Endothelial cell of umbilical vein (primary cell): ENCODE measurements around the gene LSM2. TPM values are rescaled to one million over a fixed set of nuclear protein-coding genes. Genes with fewer than 3 reads are reported as not detected.

Experiments used
- BruUV-seq: library from RNA; stranded (reverse); fragments of 400-500 nt; replicated peaks from 2 replicates; lab custom pipeline; 2021; lab: Mats Ljungman, UMichigan
- CTCF ChIA-PET: fragments of 300-600, 350-600 bp; sonication (Branson Sonifier 250); formaldehyde crosslinking; loops from one replicate; lab custom pipeline; 2021; ENCODE audit warnings: antibody characterized with exemption, inconsistent platforms; lab: Charles Lee
- POLR2A ChIA-PET: fragments of 300-600, 350-600 bp; sonication (Branson Sonifier 250); formaldehyde crosslinking; loops from one replicate; lab custom pipeline; 2021; ENCODE audit warnings: antibody characterized with exemption, inconsistent platforms; lab: Charles Lee
- DNase-seq: peaks from one replicate; pipeline ENCODE4 v3.0.0-alpha.2; 2011; ENCODE audit warnings: low read depth, low spot score
- FAIRE-seq: peaks from 2 replicates; lab custom pipeline; 2011; peaks lifted over from hg19 to GRCh38; lab: Jason Lieb, UNC
- H2AFZ ChIP-seq: 2 replicates; pipeline ENCODE4 v1.6.0; 2012; ENCODE audit warnings: low read depth, low read length, control low read depth, inconsistent platforms
- H3K27ac ChIP-seq: 2 replicates; pipeline ENCODE4 v1.5.1; 2011; ENCODE audit warnings: low read depth, mild to moderate bottlenecking, control low read depth, low read length, moderate library complexity; ENCODE audit not compliant: insufficient read depth
- H3K27me3 ChIP-seq, 2 experiments: 2 replicates each; pipeline versions ENCODE4 v1.6.0 to v1.6.1; 2011; ENCODE audit warnings: low read length in 2 of 2, mixed read lengths in 1 of 2; ENCODE audit not compliant: control insufficient read depth in 2 of 2, insufficient read depth in 2 of 2
- H3K36me3 ChIP-seq, 2 experiments: 2 replicates in 1 of 2; 3 replicates in 1 of 2; pipeline ENCODE4 v1.5.1; 2011; ENCODE audit warnings: low read length in 2 of 2, mild to moderate bottlenecking in 1 of 2, moderate library complexity in 1 of 2; ENCODE audit not compliant: control insufficient read depth in 2 of 2, insufficient read depth in 2 of 2; ENCODE audit errors: extremely low read depth in 1 of 2
- H3K4me1 ChIP-seq: 3 replicates; pipeline ENCODE4 v1.5.1; 2011; ENCODE audit warnings: mild to moderate bottlenecking, low read length; ENCODE audit not compliant: control insufficient read depth, insufficient read depth; ENCODE audit errors: extremely low read depth
- H3K4me2 ChIP-seq: 2 replicates; pipeline ENCODE4 v1.6.1; 2011; ENCODE audit warnings: low read length, control low read depth, mixed read lengths; ENCODE audit not compliant: insufficient read depth
- H3K4me3 ChIP-seq, 3 experiments: fragments of 200-600 bp in 1 of 3; sonication (generic), shearing (Covaris generic) in 1 of 3; replicated peaks in 1 of 3; 2 replicates each; pipeline ENCODE4 v1.5.1; 2011 to 2016; ENCODE audit warnings: control low read depth in 3 of 3, low read length in 3 of 3, mild to moderate bottlenecking in 2 of 3, inconsistent platforms in 1 of 3, low read depth in 1 of 3, moderate library complexity in 1 of 3; ENCODE audit not compliant: insufficient read depth in 1 of 3
- H3K79me2 ChIP-seq: 2 replicates; pipeline ENCODE4 v1.6.0; 2012; ENCODE audit warnings: low read length, inconsistent platforms; ENCODE audit not compliant: control insufficient read depth, insufficient read depth
- H3K9ac ChIP-seq: replicated peaks from 2 replicates; pipeline ENCODE3; 2011; ENCODE audit warnings: low read length, control low read depth; ENCODE audit not compliant: insufficient read depth; ENCODE audit errors: extremely low read depth
- H3K9me1 ChIP-seq: replicated peaks from 3 replicates; pipeline ENCODE4 v1.6.0; 2011; ENCODE audit warnings: mild to moderate bottlenecking, low read length; ENCODE audit not compliant: control insufficient read depth, insufficient read depth; ENCODE audit errors: extremely low read depth
- H3K9me3 ChIP-seq: replicated peaks from 2 replicates; pipeline ENCODE4 v1.5.1; 2012; ENCODE audit warnings: low read length, inconsistent platforms; ENCODE audit not compliant: control insufficient read depth, insufficient read depth
- H4K20me1 ChIP-seq: replicated peaks from 2 replicates; pipeline ENCODE3; 2011; ENCODE audit warnings: mild to moderate bottlenecking, low read length; ENCODE audit not compliant: control insufficient read depth, insufficient read depth; ENCODE audit errors: extremely low read depth
- CTCF ChIP-seq, 2 donors: IDR thresholded peaks; 1 replicate in 1 of 2; 2 replicates in 1 of 2; pipeline ENCODE4 v1.5.1; 2011; ENCODE audit warnings: low read length in 2 of 2, mild to moderate bottlenecking in 2 of 2, moderate library complexity in 2 of 2, control low read depth in 1 of 2, inconsistent platforms in 1 of 2, low read depth in 1 of 2; ENCODE audit not compliant: insufficient read depth in 1 of 2; ENCODE audit errors: extremely low read depth in 1 of 2
- EZH2 ChIP-seq: IDR thresholded peaks from 2 replicates; pipeline ENCODE4 v1.6.1; 2012; ENCODE audit warnings: borderline replicate concordance, low read depth, mild to moderate bottlenecking, moderate library complexity, low read length, inconsistent platforms; ENCODE audit not compliant: severe bottlenecking
- FOS ChIP-seq: IDR thresholded peaks from 2 replicates; pipeline ENCODE4 v1.6.1; 2011; ENCODE audit warnings: mild to moderate bottlenecking, low read length, moderate library complexity, borderline replicate concordance; ENCODE audit not compliant: insufficient read depth
- GATA2 ChIP-seq: IDR thresholded peaks from 2 replicates; pipeline ENCODE4 v1.7.0; 2011; ENCODE audit warnings: low read depth, mild to moderate bottlenecking, moderate library complexity, mixed read lengths, low read length; ENCODE audit not compliant: insufficient read length, insufficient read depth
- JUN ChIP-seq: IDR thresholded peaks from 2 replicates; pipeline ENCODE4 v1.6.1; 2011; ENCODE audit warnings: borderline replicate concordance, low read depth; ENCODE audit not compliant: insufficient read length, insufficient read depth
- MYC ChIP-seq: IDR thresholded peaks from one replicate; pipeline ENCODE4 v1.6.1; 2011; ENCODE audit warnings: mild to moderate bottlenecking, low read depth, low read length
- POLR2A ChIP-seq: IDR thresholded peaks from 2 replicates; pipeline ENCODE4 v1.6.1; 2012; ENCODE audit warnings: low read depth, mild to moderate bottlenecking, control low read depth, low read length
- POLR2AphosphoS5 ChIP-seq: IDR thresholded peaks from 2 replicates; pipeline ENCODE4 v1.6.1; 2012; ENCODE audit warnings: low read depth, mild to moderate bottlenecking, control low read depth, low read length, moderate library complexity; ENCODE audit not compliant: insufficient read depth
- dilution Hi-C: fragments of 300-500 bp; cut with MboI; formaldehyde crosslinking; loops from one replicate; pipeline ENCODE4 v1.15.0; 2019; ENCODE audit warnings: low sequenced_read_pairs; ENCODE audit not compliant: extremely low pct_ligation_motif_present
- intact Hi-C: fragments of 100-400 bp; cut with micrococcal nuclease; formaldehyde crosslinking; loops from one replicate; pipeline ENCODE4 v1.10.0; 2022
- polyA plus RNA-seq, 4 experiments: library from polyadenylated mRNA; depleted of rRNA in 3 of 4; stranded (reverse) in 3 of 4; unstranded in 1 of 4; fragments of >200 nt; gene quantifications; 2 replicates each; pipeline versions ENCODE4 v1.2.1 to v1.2.3, GENCODE V29; 2011 to 2012; ENCODE audit warnings: missing spikeins in 1 of 4
- total RNA-seq: library from RNA; stranded (reverse); gene quantifications from 2 replicates; pipeline ENCODE4 v1.2.3, GENCODE V29; 2021
- TF ChIP-seq, protein P1 (sequence below): IDR thresholded peaks from 2 replicates; pipeline ENCODE4 v1.6.1; 2011; ENCODE audit not compliant: insufficient read depth, insufficient read length

LSM2 gene
- total and polyA plus RNA-seq, 2 donors (not counting 3 experiments of a cell fraction or from before 2014, with no cell fraction given): 78.1 to 86.0 TPM

DNA sequence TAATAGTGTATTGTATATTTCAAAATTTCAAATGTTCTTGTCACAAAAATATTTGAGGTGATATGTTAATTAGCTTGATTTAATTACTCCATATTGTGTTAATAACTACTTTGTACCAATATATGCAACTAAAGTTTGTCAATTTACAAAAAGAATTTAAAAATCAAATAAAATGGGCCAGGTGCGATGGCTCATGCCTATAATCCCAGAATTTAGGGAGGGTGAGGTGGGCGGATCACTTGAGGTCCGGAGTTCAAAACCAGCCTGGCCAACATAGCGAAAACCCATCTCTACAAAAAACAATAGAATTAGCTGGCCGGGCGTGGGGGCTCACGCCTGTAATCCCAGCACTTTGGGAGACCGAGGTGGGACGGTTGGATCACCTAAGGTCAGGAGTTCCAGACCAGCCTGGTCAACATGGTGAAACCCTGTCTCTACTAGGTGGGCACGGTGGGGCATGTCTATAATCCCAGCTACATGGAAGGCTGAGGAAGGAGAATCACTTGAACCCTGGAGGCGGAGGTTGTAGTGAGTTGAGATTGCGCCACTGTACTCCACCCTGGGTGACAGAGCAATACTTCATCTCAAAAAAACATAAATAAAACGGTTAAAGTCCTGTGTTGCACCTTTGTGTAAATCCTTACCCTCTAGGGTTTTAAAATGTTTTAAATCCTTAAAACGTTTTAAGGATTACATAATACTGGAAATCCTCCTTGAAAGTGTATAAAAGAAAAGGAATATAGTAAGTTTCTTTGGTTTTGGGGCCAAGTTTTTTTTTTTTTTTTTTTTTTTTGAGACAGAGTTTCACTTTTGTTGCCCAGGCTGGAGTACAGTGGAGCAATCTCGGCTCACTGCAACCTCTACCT, 24.8 kb upstream of the LSM2 start:
- no peaks in the 10 kb centered on the region for H4K20me1 ChIP-seq
- H3K36me3 ChIP-seq: no peaks in the 10 kb centered on the region
- FAIRE-seq (no peak), DNase-seq (no peak)
- H3K9me3 ChIP-seq: no peaks in the 10 kb centered on the region
- no peak overlapping the region for H3K9ac ChIP-seq
- dilution Hi-C loops (no loop called here), intact Hi-C loops (loop anchor here (5.0 to 10.0 kb wide), 4 partner anchors 66 to 339 kb away; partner anchors contain the start of genes CSNK2B, EHMT2, LY6G5B and NELFE)
- TF ChIP-seq CTCF (IDR thresholded peaks at IDR 0.05; ENCODE audit: extremely low read depth in 1 of 2, insufficient read depth in 1 of 2, low read depth in 1 of 2, low read length in 2 of 2): no peak
- no peak for TF ChIP-seq MYC
- no peak for TF ChIP-seq GATA2
- no peak for TF ChIP-seq FOS
- no peak for TF ChIP-seq EZH2
- TF ChIP-seq JUN: no peak
- TF ChIP-seq POLR2AphosphoS5: no peak
- TF ChIP-seq, protein P1, sequence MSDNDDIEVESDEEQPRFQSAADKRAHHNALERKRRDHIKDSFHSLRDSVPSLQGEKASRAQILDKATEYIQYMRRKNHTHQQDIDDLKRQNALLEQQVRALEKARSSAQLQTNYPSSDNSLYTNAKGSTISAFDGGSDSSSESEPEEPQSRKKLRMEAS: no peak
- TF ChIP-seq POLR2A: no peak
- ChIA-PET POLR2A (interaction anchor here (1.2 kb wide), 1 partner anchor 25 kb away, joined by 5 read pairs; the partner anchor contains the start of gene LSM2), CTCF (interaction anchor here (1.0 to 4.2 kb wide), 9 partner anchors 17 to 151 kb away, joined by 3 to 71 read pairs (median 15); partner anchors contain the start of genes ABHD16A, LSM2, LY6G5C and VWA7)
- H3K4me1 ChIP-seq: peaks cover 17% of the 10 kb centered on the region
- no peak overlapping the region for H3K27ac ChIP-seq
- no peaks in the 10 kb centered on the region for H3K9me1 ChIP-seq
- no peaks in the 10 kb centered on the region for H3K27me3 ChIP-seq
- H3K4me2 ChIP-seq: peak overlapping the region; percentile 90
- H3K79me2 ChIP-seq: peaks cover 40% of the 10 kb centered on the region
- no TSS peak for BruUV-seq
- H3K4me3 ChIP-seq: no peak overlapping the region
- H2AFZ ChIP-seq: no peak overlapping the region
